GM12872 (cell line): ENCODE measurements around the gene NEK1.

ENCODE experiments used
- CTCF ChIP-seq: IDR thresholded peaks from 3 replicates; pipeline ENCODE4 v1.5.1; 2011; ENCODE audit warnings: low read depth, mild to moderate bottlenecking, low read length, moderate library complexity; ENCODE audit not compliant: insufficient read depth

The NEK1 gene

DNA sequence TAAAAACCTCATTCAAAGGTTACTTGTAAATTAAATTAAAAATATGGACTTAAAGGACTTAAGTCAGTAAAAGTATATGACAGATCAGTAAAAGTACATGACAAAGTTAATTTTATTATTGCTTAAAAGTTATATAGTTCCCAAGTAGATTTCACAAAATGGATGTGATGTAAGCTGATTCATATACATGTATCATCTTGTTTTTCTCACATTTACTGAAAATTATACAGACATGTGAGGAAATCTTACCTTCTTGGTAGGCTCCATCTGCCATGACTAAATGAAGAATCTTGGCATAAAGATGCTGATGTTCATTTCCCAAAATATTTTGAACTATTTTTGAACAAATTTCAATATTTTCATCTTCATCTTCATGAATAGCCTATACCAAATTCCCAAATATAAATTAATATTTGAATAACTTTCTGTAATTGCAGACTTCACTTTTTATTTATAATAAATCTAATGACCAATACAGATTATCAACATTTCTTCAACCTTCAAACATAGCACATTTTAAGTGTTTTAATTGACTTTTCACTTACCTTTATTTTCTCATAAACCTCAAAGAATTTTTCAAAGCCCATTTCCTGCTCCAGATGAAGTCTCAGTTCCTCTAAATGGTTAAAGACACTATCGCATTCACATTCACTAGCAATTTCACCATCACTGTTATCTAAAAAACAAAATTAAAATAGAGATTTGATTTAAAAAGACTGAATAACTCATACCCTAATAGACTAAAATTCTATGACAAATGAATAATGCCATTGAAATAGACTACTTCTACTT is 212.2 kb downstream of the NEK1 start:
- TF ChIP-seq CTCF = no peak

GRCh38 chr4:169398316-169398715 is 214.1 kb downstream of the NEK1 start:
- no peak for TF ChIP-seq CTCF

DNA sequence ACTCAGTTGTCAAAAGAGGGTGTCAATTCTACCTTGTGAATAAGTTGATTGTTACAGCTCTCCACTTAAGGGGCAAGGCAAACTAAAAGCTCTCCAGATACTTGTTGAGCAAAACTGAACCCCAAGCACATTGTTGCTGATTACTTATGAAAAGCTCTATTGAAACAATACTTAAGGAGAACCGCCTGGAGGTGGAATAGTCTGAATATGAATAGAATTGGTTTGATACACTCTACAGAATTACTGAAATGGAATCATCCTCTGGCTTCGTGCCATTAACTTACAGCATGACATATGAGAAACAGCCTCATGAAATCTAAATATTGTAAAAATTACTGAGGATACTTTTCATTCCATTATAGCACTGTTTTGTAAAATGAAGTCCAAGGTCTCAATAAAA is 214.6 kb downstream of the NEK1 start:
- TF ChIP-seq CTCF = no peak

DNA sequence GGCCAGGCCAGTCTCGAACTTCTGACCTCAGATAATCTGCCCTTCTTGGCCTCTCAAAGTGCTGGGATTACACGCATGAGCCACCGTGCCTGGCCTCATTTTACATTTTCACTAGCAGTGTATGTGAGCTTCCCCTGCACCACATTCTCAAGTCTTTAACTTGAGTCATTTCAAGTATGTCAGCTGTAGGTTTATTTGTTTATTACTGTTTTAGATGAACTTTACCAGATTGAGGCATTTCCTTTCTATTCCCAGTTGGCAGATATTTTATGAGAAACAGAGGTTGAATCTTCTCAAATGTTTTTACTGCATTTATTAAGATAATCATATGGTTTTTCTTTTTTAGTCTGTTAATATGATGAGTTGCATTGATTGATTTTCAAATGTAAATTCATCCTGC is 227.0 kb downstream of the NEK1 start:
- TF ChIP-seq CTCF = no peak

- TF ChIP-seq CTCF = no peak
These were observed 227.6 kb downstream of the NEK1 start for GRCh38 chr4:169384779-169385178.

GRCh38 chr4:169383724-169384123 is 228.7 kb downstream of the NEK1 start:
- no peak for TF ChIP-seq CTCF

- no peak for TF ChIP-seq CTCF
These were observed 232.7 kb downstream of the NEK1 start for GRCh38 chr4:169379688-169380087.

DNA sequence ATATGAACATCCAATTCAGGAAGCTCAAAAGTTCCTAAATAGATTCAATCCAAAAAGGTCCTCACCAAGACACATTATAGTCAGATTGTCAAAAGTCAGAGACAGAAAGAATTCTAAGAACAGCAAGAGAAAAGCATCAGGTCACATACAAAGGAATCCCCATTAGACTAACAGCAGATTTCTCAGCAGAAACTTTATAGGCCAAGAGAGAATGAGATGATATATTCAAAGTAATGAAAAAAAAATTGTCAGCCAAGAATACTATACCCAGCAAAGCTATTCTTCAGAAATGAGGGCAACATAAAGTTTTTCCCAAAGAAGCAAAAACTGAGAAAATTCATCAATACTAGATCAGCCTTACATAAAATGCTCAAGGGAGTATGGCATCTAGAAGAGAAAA is 235.0 kb downstream of the NEK1 start:
- no peak for TF ChIP-seq CTCF
